C1 segment of cervical spinal cord (tissue), 14 donors: ENCODE data around the gene ARHGAP9.
"Not testable (repeated sequence)": the region's sequence is repeated elsewhere in the genome, so short reads cannot be mapped to it uniquely, and the experiment has no call there.

Experiments used
- DNase-seq, 14 donors: peaks; one replicate each; lab custom pipeline; 2025; lab: John Stamatoyannopoulos, UW

Gene ARHGAP9

DNA sequence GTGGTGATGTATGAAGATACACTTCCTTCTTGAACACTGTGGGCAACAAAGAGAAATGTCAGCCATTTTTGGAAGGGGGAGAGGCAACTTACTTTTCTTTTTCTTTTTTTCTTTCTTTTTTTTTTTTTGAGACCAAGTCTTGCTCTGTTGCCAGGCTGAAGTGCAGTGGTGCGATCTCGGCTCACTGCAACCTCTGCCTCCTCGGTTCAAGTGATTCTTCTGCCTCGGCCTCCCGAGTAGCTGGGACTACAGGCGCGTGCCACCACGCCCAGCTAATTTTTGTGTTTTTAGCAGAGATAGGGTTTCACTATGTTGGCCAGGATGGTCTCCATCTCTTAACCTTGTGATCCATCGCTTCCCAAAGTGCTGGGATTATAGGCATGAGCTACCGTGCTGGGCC lies 38.1 kb upstream of the ARHGAP9 start:
- DNase-seq, result not testable (repeated sequence)

DNA sequence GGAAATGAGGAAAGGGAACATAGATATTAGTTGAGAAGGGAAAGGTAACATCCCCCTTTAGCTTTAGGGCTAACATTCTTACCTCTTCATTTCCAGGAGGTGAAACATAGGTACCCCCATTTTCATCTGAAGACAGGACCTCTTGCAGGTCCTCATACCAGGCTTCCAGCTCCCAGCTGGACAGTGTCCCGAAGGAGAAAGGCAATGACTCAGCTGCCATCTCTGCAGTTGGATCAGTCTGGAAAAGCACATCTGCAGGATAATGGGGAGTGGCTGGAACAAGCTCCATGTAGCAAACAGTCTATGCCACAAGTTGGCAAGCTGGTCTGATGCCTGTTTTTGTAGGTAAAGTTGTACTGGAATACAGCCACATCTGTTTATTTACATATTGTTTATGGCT lies 37.5 kb upstream of the ARHGAP9 start:
- no peak for DNase-seq

DNA sequence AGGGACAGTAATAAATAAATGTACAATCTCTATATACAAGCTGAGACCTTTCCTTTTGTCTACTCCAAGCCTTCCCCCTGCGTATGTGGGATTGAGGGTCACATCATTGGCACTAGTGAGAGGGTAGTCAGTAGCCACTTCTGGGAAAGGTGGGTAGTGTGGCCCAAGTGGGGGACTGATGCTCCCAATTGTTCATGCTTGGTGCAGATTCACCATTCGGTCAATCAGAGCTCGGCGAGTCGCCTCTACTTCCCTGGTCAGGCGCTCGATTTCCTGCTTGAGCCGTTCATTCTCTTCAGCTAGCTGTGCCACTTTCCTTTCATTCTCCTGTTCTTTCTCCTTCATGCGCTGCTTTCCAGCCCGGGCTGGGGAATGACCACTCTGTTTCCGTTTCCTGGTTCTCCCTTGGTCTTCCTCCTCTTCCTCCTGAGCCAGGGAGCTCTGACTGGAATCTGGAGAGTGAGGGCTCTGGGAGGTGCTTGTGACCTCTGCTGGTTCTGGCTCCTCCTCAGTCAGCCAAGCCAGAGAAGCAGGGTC lies 37.0 kb upstream of the ARHGAP9 start:
- no peak for DNase-seq

GRCh38 chr12:57515934-57516541 lies 36.4 kb upstream of the ARHGAP9 start:
- DNase-seq, result no peak

DNA sequence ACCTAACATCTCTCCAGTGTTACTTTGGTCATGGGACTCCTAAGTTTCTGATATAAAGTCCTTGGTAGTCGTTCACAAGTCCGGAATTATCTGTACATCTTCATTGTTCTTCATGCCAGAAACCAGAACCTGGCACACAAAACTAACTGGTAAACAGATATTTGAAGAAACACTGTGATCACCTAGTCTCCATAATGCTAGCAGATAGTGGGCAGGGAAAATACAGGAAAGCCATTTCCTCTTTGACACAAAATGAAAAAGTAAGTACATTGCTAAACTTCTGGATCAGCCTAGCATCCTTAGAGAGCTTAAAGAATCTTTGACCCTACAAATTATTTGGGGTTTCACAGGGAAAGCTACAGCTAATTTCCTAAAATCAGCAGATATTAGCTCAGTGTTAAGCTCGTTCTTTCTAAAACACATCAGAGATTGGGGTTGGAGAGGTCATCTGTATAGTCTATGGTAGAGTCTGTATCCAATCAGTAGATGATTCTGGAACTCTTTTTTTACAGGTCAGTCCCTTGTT lies 35.8 kb upstream of the ARHGAP9 start:
- DNase-seq, result no peak

- DNase-seq, result no peak
These were observed 35.2 kb upstream of the ARHGAP9 start for GRCh38 chr12:57514720-57515407.

DNA sequence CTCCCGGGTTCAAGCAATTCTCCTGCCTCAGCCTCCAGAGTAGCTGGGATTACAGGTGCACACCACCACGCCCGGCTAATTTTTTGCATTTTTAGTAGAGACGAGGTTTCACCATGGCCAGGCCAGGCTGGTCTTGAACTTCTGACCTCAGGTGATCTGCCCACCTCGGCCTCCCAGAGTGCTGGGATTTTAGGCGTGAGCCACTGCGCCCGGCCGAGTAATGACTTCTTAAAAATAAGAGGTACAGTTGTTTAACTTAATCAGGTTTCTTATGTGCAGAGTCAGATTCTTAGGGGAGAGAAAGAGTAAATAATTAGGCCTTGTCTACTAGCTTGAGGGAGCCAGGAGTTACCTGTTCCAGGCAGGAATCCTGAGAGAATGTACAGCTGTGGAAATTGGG lies 34.6 kb upstream of the ARHGAP9 start:
- not testable (repeated sequence) for DNase-seq

DNA sequence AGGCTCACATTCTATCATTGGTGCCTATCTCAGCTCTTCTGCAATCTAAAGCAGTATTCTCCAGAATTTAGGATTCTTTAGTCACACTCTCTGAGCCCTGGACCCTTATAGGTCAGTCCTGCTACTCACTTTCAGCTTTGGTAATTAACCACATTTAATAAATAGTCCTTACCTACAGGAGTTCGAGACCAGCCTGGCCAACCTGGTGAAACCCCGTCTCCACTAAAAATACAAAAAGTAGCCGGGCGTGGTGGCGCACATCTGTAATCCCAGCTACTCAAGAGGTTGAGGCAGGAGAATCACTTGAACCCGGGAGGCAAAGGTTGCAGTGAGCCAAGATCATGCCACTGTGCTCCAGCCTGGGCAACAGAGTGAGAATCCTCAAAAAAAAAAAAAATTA lies 34.0 kb upstream of the ARHGAP9 start:
- DNase-seq, result not testable (repeated sequence)

DNA sequence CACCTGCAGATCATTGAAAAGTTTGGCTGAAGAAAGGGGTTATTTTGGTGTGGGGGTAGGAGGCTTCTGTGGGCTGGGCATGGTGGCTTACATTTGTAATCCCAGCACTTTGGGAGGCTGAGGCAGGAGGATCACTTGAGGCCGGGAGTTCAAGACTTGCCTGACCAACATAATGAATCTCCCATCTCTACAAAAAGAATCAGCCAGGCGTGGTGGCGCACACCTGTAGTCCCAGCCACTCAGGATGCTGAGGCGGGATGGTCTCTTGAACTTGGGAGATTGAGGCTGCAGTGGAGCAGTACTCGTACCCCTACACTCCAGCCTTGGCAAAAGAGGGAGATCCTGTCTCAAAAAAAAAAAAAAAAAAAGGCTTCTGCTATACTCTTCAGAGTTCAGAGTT lies 33.6 kb upstream of the ARHGAP9 start:
- DNase-seq, result no peak

- no peak for DNase-seq
These were observed 33.0 kb upstream of the ARHGAP9 start for GRCh38 chr12:57512665-57513064.

GRCh38 chr12:57511588-57512325 lies 32.1 kb upstream of the ARHGAP9 start:
- no peak for DNase-seq

- DNase-seq, result no peak
These were observed 31.5 kb upstream of the ARHGAP9 start for GRCh38 chr12:57511161-57511560.

GRCh38 chr12:57507796-57508195 lies 28.1 kb upstream of the ARHGAP9 start:
- DNase-seq, result not testable (repeated sequence)

GRCh38 chr12:57506541-57506940 lies 26.9 kb upstream of the ARHGAP9 start:
- not testable (repeated sequence) for DNase-seq

- not testable (repeated sequence) for DNase-seq
These were observed 22.8 kb upstream of the ARHGAP9 start for GRCh38 chr12:57502311-57502969.

- DNase-seq, result no peak
These were observed 20.5 kb upstream of the ARHGAP9 start for GRCh38 chr12:57500213-57500612.

DNA sequence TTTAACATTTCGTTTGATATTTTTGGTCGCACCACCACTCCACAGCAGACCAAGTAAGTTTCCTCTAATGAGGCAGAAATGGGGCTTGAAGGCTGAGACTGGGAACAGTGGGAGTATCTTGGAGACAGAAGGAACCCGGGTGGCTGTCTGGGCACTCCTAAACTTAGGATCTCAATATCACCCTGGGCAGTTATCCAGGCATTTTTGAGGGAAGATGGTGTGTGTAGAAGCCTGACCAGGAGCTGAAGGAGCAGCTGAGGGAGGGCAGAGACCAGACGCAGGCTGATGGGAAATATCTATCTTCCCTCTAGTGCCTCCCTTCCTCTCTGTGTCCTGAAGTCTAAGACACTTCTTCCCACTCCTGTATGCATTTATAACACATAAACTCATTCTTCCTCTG lies 18.9 kb upstream of the ARHGAP9 start:
- DNase-seq, result no peak

DNA sequence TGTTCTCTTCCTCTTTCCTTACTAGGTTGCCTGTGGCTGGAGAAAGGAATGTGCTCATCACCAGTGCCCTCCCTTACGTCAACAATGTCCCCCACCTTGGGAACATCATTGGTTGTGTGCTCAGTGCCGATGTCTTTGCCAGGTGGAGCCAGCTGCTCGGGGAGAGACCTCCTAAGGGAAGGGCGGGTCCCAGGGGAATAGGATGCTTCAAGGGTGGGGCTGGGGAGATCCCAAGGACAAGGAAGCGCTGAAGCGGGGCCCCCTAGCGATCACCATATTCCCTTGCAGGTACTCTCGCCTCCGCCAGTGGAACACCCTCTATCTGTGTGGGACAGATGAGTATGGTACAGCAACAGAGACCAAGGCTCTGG lies 18.5 kb upstream of the ARHGAP9 start:
- no peak for DNase-seq

- no peak for DNase-seq
These were observed 17.8 kb upstream of the ARHGAP9 start for GRCh38 chr12:57497223-57498131.

DNA sequence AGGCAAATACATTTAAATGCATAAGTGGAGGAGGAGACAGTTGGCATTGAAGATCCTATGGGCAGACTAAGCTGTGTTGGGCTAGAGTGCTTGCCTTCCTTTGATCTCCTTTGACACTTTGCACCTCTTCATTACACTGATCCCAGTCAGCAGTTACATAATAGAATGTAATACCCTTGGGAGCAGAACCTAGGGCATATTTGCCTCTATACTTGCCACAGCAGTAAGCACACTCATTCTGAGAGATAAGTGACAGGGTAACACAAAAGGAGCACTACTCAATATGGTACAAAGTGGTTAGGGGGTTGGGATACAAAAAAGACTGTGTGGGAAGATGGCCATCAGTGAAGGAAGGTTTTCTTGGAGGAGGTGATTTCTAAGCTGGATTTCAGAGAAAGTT lies 17.2 kb upstream of the ARHGAP9 start:
- DNase-seq, result no peak
